ENCODE data around the gene GEN1.

DNA sequence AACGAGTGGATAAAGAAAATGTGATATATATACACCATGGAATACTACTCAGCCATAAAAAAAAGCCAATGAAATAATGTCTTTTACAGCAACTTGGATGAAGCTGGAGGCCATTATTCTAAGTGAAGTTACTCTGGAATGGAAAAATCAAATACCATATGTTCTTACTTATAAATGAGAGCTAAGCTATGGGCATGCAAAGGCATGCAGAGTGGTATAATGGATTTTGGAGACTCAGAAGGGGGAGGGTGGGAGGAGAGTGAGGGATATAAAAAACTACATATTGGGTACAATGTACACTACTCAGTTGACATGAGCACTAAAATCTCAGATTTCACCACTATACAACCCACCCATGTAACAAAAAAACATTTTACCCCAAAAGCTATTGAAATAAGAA, 60.7 kb downstream of the GEN1 start:
- TF ChIP-seq POLR2A (IDR thresholded peaks at IDR 0.05; ENCODE audit: low read depth, low read length): no peak
- TF ChIP-seq TAF1 (IDR thresholded peaks at IDR 0.05; ENCODE audit: borderline replicate concordance, low read depth, low read length): no peak
- no peak for TF ChIP-seq POLR2AphosphoS5 (IDR thresholded peaks at IDR 0.05; ENCODE audit: low read depth, low read length)

Measured in GM12892 (cell line).